Immature natural killer cell (primary cell): ENCODE results near the gene RAPGEF1. TPM values are rescaled to one million over a fixed set of nuclear protein-coding genes. Genes with fewer than 3 reads are reported as not detected.

Experiments used
- DNase-seq, 3 donors: peaks; one replicate each; pipeline ENCODE4 v3.0.0; 2022; ENCODE audit warnings: mixed read lengths in 1 of 3
- H3K27ac Mint-ChIP-seq, 6 donors: one replicate each; pipeline ENCODE4 v1.8.0; 2020; ENCODE audit warnings: mixed read lengths in 6 of 6, mild to moderate bottlenecking in 5 of 6, inconsistent platforms in 4 of 6, moderate library complexity in 3 of 6
- H3K27me3 Mint-ChIP-seq, 3 donors: one replicate each; pipeline ENCODE4 v1.8.0; 2020 to 2021; ENCODE audit warnings: low read depth in 3 of 3, mild to moderate bottlenecking in 3 of 3, mixed read lengths in 3 of 3, moderate library complexity in 3 of 3, inconsistent platforms in 1 of 3
- H3K36me3 Mint-ChIP-seq, 3 donors: one replicate each; pipeline ENCODE4 v1.8.0; 2020; ENCODE audit warnings: mixed read lengths in 3 of 3, inconsistent platforms in 2 of 3, mild to moderate bottlenecking in 2 of 3
- H3K4me1 Mint-ChIP-seq, 2 donors: one replicate each; pipeline ENCODE4 v1.8.0; 2020; ENCODE audit warnings: inconsistent platforms in 2 of 2, mild to moderate bottlenecking in 2 of 2, mixed read lengths in 2 of 2, moderate library complexity in 1 of 2
- H3K4me3 Mint-ChIP-seq, 5 donors: one replicate each; pipeline ENCODE4 v1.8.0; 2020; ENCODE audit warnings: mild to moderate bottlenecking in 5 of 5, mixed read lengths in 5 of 5, inconsistent platforms in 3 of 5, moderate library complexity in 3 of 5
- H3K9me3 Mint-ChIP-seq, 6 donors: one replicate each; pipeline ENCODE4 v1.8.0; 2020; ENCODE audit warnings: mild to moderate bottlenecking in 6 of 6, mixed read lengths in 6 of 6, inconsistent platforms in 4 of 6, moderate library complexity in 3 of 6
- polyA plus RNA-seq, 3 donors: library from polyadenylated mRNA; unstranded; fragments of 300-500 nt; fragmentation: Illumina TruSeq; gene quantifications; one replicate each; pipeline ENCODE4 v1.2.3, GENCODE V29; 2021

The RAPGEF1 gene
- polyA plus RNA-seq, 3 donors from 2014 or later = 1.2 to 15.8 (median 7.4) TPM

DNA sequence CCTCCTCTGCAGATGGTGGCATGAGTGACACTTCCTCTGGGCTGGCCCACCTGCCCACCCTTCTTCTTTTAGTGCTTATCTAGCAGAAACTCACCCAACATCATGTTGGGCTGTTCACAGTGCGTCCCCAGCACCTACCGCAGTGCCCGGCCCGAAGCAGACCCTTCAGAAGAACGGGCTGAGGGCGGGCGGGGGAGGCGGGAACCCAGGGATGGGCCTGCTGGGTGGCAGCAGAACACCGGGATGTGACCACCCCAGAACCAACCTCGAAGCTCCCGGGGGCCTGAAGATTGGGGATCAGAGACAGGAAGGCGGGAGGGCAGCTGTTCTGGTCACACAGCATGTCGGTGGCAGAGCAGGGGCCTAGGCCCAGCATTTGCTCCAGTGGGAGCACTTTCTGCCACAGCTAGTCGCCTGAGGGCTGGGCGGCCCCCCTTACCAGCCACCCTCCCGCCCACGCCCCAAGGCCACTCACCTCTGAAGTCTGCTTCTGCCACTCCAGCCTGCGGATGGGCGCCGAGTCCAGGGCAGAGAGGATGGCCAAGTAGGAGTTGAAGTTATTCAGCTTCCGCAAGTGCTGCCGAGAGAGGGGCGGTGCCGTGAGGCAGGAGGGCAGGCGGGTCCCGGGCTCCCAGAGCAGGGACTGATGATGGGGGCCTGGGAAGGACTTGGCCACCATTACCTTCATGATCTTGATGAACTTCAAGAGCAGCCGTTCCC is 155.9 kb downstream of the RAPGEF1 start:
- Mint-ChIP-seq H3K36me3 (peaks cover 7 to 28% (median 9%) of the 10 kb centered on the region in 3 donors), H3K4me3 (peak overlapping the region in 3 of 5 donors; percentile 30 to 83 (median 75)), H3K27ac (peak overlapping the region; percentile 81 to 96 (median 91)), H3K4me1 (peaks cover 48 to 64% of the 10 kb centered on the region in 2 donors), H3K27me3 (peaks cover 7 to 33% (median 27%) of the 10 kb centered on the region in 3 donors), H3K9me3 (no peaks in the 10 kb centered on the region)
- DNase-seq = no peak

DNA sequence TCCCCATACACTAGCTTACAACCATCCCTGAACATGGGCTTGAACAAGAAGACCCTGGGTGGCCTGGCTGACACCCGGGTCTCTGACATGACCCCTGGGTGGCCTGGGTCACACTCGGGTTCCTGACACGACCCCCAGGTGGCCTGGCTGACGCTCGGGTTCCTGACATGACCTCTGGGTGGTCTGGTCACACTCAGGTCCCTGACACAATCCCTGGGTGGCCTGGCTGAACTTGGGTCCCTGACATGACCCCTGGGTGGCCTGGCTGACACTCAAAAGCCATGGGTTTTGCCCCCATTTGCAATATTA is 156.6 kb downstream of the RAPGEF1 start:
- H3K27me3 Mint-ChIP-seq = peaks cover 7 to 33% (median 24%) of the 10 kb centered on the region in 3 donors
- DNase-seq = no peak
- peaks cover 7 to 28% (median 11%) of the 10 kb centered on the region in 3 donors for H3K36me3 Mint-ChIP-seq
- peak overlapping the region; percentile 78 to 90 (median 86) for H3K27ac Mint-ChIP-seq
- H3K4me3 Mint-ChIP-seq = peak overlapping the region in 1 of 5 donors; percentile 27
- no peaks in the 10 kb centered on the region for H3K9me3 Mint-ChIP-seq
- H3K4me1 Mint-ChIP-seq = peaks cover 55 to 71% of the 10 kb centered on the region in 2 donors

DNA sequence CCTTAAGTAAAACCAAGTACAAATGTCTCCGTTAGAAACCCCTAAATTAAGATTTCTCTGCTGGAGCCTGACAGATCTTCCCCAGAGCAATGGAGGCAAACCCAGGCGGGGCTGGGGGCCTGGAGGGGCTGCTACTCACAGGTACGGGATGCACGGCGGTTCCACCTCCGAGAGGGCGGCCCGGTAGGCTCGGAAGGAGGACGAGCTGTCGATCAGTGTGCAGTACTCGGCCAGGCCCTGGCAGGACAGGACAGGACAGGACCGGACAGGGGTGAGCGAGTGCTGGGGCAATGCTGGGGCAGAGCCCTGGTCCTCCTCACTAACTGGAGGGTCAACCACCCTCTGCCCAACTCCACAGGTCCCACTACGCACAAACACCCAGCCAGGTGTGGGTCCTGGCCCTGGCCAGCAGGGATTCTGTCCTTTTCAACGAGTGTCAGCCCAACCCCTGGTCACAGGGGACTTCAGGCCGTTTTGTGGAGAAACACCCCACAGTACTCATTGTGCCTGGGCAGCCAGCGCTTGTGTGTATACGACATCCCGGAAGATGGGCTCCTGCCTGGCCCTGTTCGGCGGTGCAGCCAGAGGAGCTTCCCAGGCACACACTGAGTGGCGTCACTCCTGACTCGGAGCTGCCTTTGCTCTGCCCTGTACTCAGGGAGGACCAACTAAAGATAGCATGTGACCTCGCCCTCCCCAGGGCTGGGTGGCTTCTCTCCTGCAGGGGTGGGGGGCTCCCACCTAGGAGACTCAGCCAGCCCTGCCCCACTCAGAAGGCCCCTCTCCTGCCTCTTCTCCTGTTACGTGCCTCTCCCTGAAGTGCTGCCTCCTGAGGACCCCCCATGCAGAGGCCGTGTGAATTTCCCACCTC is 157.2 kb downstream of the RAPGEF1 start:
- peak overlapping the region; percentile 59 to 90 (median 86) for H3K27ac Mint-ChIP-seq
- H3K27me3 Mint-ChIP-seq = peaks cover 9 to 36% (median 22%) of the 10 kb centered on the region in 3 donors
- no peaks in the 10 kb centered on the region for H3K9me3 Mint-ChIP-seq
- no peak for DNase-seq
- peaks cover 61 to 74% of the 10 kb centered on the region in 2 donors for H3K4me1 Mint-ChIP-seq
- peak overlapping the region in 1 of 5 donors; percentile 27 for H3K4me3 Mint-ChIP-seq
- H3K36me3 Mint-ChIP-seq = peaks cover 7 to 25% (median 11%) of the 10 kb centered on the region in 3 donors

DNA sequence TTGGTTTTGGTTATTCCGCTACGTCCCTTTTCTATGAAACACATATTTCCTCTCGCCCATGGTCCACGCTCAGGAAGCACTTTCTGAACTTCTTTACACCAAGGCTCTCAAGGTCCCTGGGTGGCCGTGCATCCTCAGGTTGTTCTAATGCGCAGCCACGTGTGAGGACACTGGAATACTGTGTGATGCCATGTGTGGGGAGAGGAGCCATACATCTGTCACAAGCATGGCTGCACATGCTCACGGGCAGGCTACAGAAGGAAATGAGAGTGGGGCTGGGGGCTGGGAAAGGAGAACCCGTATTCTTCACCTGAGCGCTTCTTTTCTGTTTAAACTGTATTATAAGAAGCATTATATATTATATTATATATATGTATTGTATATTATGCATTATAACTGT is 157.8 kb downstream of the RAPGEF1 start:
- Mint-ChIP-seq H3K9me3 (no peaks in the 10 kb centered on the region), H3K4me1 (peaks cover 61 to 71% of the 10 kb centered on the region in 2 donors), H3K4me3 (no peak overlapping the region), H3K27ac (peak overlapping the region in 3 of 6 donors; percentile 40 to 68 (median 48)), H3K36me3 (peaks cover 7 to 18% (median 11%) of the 10 kb centered on the region in 3 donors), H3K27me3 (peaks cover 9 to 34% (median 16%) of the 10 kb centered on the region in 3 donors)
- DNase-seq = no peak

DNA sequence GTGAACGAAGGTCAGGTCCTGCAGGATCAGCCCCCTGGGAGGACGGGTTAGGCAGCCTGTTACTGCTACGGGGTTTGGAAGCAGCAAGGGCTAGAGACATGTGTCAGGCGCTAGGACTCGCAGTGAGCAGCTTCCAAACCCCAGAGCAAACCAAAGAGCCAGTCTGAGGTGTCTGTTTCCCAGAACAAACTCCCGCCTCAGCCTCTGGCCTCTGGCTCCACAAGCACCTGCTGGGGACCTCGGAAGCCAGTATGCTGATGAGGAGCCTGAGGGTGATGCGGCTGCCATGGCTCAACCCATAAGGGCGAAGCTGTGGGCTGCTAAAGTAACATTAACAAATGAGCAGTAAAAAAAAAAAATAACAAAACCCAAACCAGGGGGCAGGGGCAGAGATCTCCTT is 159.5 kb downstream of the RAPGEF1 start:
- no peaks in the 10 kb centered on the region for H3K9me3 Mint-ChIP-seq
- H3K27me3 Mint-ChIP-seq = peaks cover 7 to 33% (median 8%) of the 10 kb centered on the region in 3 donors
- H3K27ac Mint-ChIP-seq = peak overlapping the region in 2 of 6 donors; percentile 55 to 62
- H3K4me3 Mint-ChIP-seq = peak overlapping the region in 1 of 5 donors; percentile 25
- no peak for DNase-seq
- H3K4me1 Mint-ChIP-seq = peaks cover 48 to 54% of the 10 kb centered on the region in 2 donors
- H3K36me3 Mint-ChIP-seq = peaks cover 7 to 17% (median 11%) of the 10 kb centered on the region in 3 donors

DNA sequence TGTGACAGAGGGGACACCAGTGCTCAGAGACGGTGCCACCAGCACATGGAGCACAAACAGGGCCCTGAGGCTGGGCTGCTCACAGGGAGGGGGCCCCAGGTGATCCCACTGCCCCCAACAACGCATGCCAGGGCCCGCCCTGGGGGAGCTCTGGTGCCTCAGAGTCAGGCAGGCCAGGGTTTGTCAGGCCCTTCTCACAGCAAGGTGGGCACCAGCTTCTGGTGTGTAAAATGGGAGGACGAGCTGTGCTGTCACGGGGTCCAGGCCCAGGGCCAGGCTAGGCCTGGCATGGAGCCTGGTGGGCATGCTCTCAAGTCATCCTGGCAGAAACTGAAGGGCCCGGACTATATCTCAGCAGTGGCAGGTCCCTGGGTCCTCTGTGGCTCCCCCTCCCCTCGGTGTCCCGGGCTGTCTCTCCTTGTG is 160.1 kb downstream of the RAPGEF1 start:
- no peaks in the 10 kb centered on the region for H3K9me3 Mint-ChIP-seq
- no peak overlapping the region for H3K4me3 Mint-ChIP-seq
- H3K36me3 Mint-ChIP-seq = peaks cover 7 to 14% (median 9%) of the 10 kb centered on the region in 3 donors
- peaks cover 42 to 49% of the 10 kb centered on the region in 2 donors for H3K4me1 Mint-ChIP-seq
- peak overlapping the region in 1 of 6 donors; percentile 82 for H3K27ac Mint-ChIP-seq
- peaks cover 6 to 33% (median 6%) of the 10 kb centered on the region in 3 donors for H3K27me3 Mint-ChIP-seq
- DNase-seq = no peak

DNA sequence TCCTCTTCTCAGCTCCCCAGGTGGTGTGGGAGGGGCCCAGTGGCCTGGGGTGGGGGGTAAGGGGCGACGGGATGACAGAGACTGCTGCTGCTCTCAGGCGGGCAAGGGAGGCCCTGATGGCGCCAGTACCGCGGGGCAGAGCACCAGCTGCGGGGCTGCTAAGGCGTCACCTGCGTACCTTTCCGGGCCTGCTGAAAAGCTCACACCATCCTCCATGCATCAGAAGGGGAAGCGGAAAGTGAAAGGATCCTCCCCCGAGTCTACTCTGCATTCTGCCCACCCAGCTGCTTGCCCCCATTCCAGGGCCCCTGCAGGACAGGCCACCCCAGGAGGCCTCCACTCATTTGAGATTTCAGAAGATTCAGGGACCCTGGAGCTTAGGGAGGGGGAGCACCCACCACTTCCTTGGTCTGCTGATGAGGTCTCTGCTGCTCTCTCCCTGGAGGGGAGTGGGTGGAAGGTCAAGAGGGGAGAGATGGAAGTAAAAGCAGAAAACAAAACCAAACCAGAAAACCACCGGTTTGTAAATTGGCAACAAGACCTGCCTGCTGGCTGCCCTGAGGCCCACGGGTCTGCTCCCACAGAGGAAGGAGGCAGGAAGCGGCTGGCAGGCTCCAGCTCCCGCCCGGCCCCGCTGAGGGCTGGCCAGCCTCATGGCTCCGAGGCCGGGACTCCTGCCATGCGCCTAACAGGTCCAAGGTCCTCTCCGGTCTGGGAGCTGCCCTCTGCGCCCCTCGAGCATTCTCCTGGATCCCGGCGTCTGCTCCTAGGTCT is 161.0 kb downstream of the RAPGEF1 start:
- Mint-ChIP-seq H3K36me3 (peaks cover 7 to 14% (median 7%) of the 10 kb centered on the region in 3 donors), H3K4me3 (peak overlapping the region; percentile 44 to 66 (median 53)), H3K9me3 (no peaks in the 10 kb centered on the region), H3K27me3 (peaks cover 4 to 33% (median 5%) of the 10 kb centered on the region in 3 donors), H3K27ac (peak overlapping the region; percentile 82 to 89 (median 86)), H3K4me1 (peaks cover 35 to 40% of the 10 kb centered on the region in 2 donors)
- peak; percentile 38 to 50 (median 39) for DNase-seq

DNA sequence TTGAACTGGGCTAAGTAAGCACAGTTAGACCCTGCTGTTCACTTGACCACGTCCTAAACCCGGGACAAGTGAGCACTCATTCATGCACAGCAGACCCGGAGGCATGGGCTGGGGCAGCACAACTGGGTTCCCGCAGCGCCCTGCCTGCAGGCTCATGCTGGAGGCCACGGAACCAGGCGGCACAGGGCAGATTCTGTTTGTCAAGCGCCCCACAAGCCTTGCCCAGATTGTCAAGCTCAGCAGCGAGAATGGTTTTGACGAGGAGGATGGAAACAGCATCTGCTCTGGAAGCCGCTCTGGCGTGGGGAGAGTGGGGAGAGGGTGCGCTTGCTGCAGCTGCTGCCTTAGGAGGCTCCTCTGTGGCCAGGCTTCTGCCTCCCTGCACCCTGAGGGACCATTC is 161.9 kb downstream of the RAPGEF1 start:
- no peak overlapping the region for H3K4me3 Mint-ChIP-seq
- H3K27ac Mint-ChIP-seq = peak overlapping the region in 4 of 6 donors; percentile 59 to 83 (median 70)
- H3K4me1 Mint-ChIP-seq = peaks cover 26 to 31% of the 10 kb centered on the region in 2 donors
- no peak for DNase-seq
- no peaks in the 10 kb centered on the region for H3K9me3 Mint-ChIP-seq
- peaks cover 4 to 24% (median 5%) of the 10 kb centered on the region in 3 donors for H3K27me3 Mint-ChIP-seq
- peaks cover 7 to 14% (median 7%) of the 10 kb centered on the region in 3 donors for H3K36me3 Mint-ChIP-seq

DNA sequence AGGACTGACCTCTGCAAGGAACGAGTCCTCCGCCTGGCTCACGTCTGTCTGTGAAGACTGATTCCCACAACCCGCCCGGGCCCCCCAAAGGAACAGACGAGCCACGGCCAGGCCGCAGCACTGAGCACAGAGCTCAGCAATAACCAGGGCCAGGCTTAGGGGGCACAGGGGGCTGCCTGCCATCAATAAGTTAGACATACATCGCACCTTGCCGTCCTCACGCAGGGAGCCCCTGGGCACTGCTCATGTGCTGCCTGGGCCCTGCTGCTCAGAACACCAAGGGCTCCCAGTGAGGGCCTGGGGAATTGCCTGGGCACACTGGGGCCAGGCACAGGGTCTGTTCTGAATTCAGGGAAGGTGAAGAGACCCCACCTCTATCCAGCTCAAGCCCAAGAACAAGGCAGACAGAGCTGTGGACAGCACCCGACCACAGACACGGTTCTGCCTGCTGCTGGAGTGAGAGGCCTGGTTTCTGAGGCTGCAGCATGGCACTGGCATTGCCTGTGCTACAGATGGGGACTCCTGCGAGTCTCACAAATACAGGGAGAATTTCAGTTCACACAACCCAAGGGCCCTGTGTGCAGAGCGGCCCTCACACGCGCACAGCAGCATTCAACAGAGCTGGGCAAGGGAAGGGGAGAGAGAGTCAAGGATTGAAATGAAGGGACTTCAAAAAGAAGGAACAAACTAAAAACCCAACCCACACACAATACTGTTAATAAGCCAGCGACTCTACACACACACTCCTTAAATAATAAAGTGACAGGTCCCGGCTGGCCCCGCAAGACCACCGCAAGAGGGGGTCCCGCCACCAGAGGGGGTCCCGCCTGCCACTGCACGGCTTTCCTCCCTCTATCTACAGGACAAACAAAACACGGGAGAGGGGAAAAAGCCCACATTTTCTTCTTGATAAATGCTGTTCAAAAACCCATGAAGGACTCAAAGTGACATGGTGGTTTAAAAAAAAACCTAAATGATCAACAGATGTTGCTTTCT is 162.6 kb downstream of the RAPGEF1 start:
- Mint-ChIP-seq H3K4me1 (peaks cover 26 to 28% of the 10 kb centered on the region in 2 donors), H3K36me3 (peaks cover 7 to 13% (median 12%) of the 10 kb centered on the region in 3 donors), H3K27me3 (peaks cover 4 to 24% (median 5%) of the 10 kb centered on the region in 3 donors), H3K9me3 (no peaks in the 10 kb centered on the region), H3K4me3 (no peak overlapping the region), H3K27ac (peak overlapping the region in 5 of 6 donors; percentile 57 to 83 (median 77))
- no peak for DNase-seq

DNA sequence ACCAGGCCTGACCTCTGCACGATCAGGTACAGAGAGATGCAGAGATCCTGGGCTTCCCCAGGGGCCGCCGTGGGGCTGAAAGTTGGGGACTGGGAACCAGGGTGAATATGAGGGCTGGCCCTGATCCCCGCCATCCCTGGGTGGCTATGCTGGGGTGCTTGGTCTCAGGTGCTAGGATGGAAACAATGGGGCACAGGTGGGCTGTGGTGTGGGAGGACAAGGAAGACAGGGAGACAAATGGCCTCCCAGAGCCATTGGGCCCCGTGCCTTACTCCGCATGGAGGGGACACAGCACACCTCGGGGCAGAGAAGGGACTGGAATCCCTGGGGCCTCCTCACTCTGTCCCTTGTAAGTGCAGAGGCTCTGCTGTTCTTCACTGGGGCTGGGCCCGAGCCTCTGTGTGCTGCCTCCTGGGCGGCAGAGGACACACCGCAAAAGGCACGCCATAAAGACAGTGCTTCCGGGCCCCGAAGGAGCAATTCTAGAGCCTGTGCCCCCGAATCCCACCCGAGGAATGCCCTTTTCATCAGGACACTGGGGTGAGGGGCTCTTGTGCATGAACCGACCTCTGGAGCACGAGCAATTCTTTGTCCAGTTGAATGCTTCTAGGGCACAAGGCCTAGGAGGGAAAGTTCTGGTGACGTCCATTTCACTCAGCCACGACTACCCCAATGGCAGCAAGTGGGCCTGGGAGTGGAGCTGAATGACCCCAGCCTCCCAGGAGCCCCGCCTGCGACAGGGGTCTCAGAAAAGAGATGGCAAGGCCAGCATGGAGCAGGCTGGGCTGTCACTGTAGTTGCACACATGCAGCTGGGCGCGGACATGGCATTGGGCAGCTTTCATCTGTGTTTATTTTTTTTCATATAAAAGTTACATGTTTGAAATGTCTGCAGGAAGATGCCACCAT is 163.7 kb downstream of the RAPGEF1 start:
- Mint-ChIP-seq H3K9me3 (no peaks in the 10 kb centered on the region), H3K27ac (peak overlapping the region in 2 of 6 donors; percentile 29 to 46), H3K4me1 (peaks cover 21 to 26% of the 10 kb centered on the region in 2 donors), H3K27me3 (peaks cover 3 to 22% (median 5%) of the 10 kb centered on the region in 3 donors), H3K4me3 (no peak overlapping the region), H3K36me3 (peaks cover 0 to 12% (median 7%) of the 10 kb centered on the region in 3 donors)
- no peak for DNase-seq
